ENCODE results near the gene GRHL3. TPM values are rescaled to one million over a fixed set of nuclear protein-coding genes. Genes with fewer than 3 reads are reported as not detected.

GRHL3 gene
- total RNA-seq, 3 donors from 2014 or later, result 0.65 TPM; not detected in 2

DNA sequence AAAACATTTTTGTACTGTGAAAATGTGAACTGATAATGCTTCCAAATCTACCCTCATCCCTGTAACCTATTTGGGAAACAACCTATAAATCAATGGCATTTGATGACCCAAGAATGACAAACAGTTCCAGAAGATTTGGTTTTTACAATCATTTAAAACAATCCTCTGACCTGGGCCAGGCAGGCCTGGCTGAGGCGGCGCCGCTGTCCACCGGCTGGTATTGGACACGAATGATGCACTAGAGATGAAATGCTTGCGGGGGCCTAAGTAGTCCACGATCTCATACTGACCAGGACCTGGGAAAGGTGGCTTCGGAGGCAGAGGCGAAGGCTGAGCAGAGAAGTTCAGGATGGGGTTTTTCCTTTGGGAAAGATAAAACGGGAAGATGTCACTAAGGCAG is 41.5 kb downstream of the GRHL3 start:
- Histone ChIP-seq H3K36me3 (ENCODE audit: low read depth) (no peaks in the 10 kb centered on the region), H3K4me3 (no peak overlapping the region), H3K9me3 (no peaks in the 10 kb centered on the region), H3K4me1 (ENCODE audit: low read depth) (peaks cover 13% of the 10 kb centered on the region)
- no peak for DNase-seq
- intact Hi-C loops (cut with DNase I, micrococcal nuclease), result no loop called here
- TF ChIP-seq CTCF (IDR thresholded peaks at IDR 0.05), result no peak
- ATAC-seq, result no peak

GRCh38 chr1:24361811-24362210 is 42.7 kb downstream of the GRHL3 start:
- H3K4me3 ChIP-seq, result no peak overlapping the region
- no peak for DNase-seq
- no peaks in the 10 kb centered on the region for H3K9me3 ChIP-seq
- no peaks in the 10 kb centered on the region for H3K36me3 ChIP-seq (ENCODE audit: low read depth)
- intact Hi-C loops (cut with DNase I, micrococcal nuclease), result no loop called here
- no peak for ATAC-seq
- H3K4me1 ChIP-seq (ENCODE audit: low read depth), result peaks cover 18% of the 10 kb centered on the region
- no peak for TF ChIP-seq CTCF (IDR thresholded peaks at IDR 0.05)

DNA sequence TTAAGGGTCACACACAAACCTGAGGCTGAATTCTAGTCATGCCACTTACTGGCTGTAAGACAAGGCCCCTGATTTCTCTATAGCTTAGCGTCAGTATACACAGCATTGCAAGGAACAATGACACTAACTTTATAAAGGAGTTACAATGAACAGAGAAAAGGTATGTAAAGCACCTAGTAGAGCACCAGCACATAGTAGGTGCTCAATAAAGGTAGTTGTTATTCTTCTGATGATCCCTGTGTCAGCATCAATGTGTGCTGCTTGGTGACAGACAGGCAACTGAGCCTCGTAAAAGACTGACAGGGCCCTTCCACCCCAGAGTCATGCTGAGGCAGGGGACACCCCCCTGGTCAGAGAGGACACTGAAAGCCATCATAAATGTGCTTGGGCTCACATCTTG is 43.2 kb downstream of the GRHL3 start:
- DNase-seq (no peak), ATAC-seq (no peak)
- Histone ChIP-seq H3K36me3 (ENCODE audit: low read depth) (no peaks in the 10 kb centered on the region), H3K9me3 (no peaks in the 10 kb centered on the region), H3K4me1 (ENCODE audit: low read depth) (peaks cover 18% of the 10 kb centered on the region), H3K4me3 (no peak overlapping the region)
- TF ChIP-seq CTCF (IDR thresholded peaks at IDR 0.05), result no peak
- intact Hi-C loops (cut with DNase I, micrococcal nuclease), result no loop called here

GRCh38 chr1:24362982-24363614 is 43.9 kb downstream of the GRHL3 start:
- H3K9me3 ChIP-seq, result no peaks in the 10 kb centered on the region
- no peak for TF ChIP-seq CTCF (IDR thresholded peaks at IDR 0.05)
- no peaks in the 10 kb centered on the region for H3K36me3 ChIP-seq (ENCODE audit: low read depth)
- peaks cover 18% of the 10 kb centered on the region for H3K4me1 ChIP-seq (ENCODE audit: low read depth)
- peak; percentile 13 for ATAC-seq
- intact Hi-C loops (cut with DNase I, micrococcal nuclease), result no loop called here
- no peak for DNase-seq
- no peak overlapping the region for H3K4me3 ChIP-seq

- intact Hi-C loops (cut with DNase I, micrococcal nuclease), result no loop called here
- ATAC-seq (no peak), DNase-seq (peak in 1 of 3 donors; percentile 19)
- Histone ChIP-seq H3K4me1 (ENCODE audit: low read depth) (peaks cover 18% of the 10 kb centered on the region), H3K4me3 (no peak overlapping the region), H3K9me3 (no peaks in the 10 kb centered on the region), H3K36me3 (ENCODE audit: low read depth) (no peaks in the 10 kb centered on the region)
- no peak for TF ChIP-seq CTCF (IDR thresholded peaks at IDR 0.05)
Measured at GRCh38 chr1:24363994-24364393, 44.8 kb downstream of the GRHL3 start.

DNA sequence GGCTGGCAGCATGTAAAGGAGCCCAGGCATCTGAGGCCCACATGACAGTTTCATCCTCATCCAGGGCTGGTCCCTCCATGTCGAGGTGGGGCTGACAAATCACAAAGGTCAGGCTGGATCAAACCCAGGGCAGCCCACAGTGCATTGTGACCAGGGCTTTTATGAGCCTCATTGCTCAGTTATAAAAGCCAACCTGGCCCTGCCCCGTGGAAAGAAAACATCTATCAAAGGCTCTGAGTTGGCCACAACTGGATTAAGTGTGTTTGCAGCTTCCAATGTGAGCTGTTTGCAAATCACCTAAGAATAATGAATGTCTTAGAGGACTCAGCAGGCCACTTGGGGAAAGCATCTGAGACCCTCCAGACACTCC is 45.4 kb downstream of the GRHL3 start:
- peak in 2 of 3 donors; percentile 59 to 68 for DNase-seq
- H3K4me3 ChIP-seq, result no peak overlapping the region
- H3K9me3 ChIP-seq, result no peaks in the 10 kb centered on the region
- no peak for TF ChIP-seq CTCF (IDR thresholded peaks at IDR 0.05)
- peak; percentile 90 for ATAC-seq
- no peaks in the 10 kb centered on the region for H3K36me3 ChIP-seq (ENCODE audit: low read depth)
- peaks cover 18% of the 10 kb centered on the region for H3K4me1 ChIP-seq (ENCODE audit: low read depth)
- intact Hi-C loops (cut with DNase I, micrococcal nuclease), result no loop called here

Measured in mucosa of descending colon (tissue), 3 donors.